CD4-positive, alpha-beta T cell treated with Interleukin-15 for 1 hour (primary cell): Measurements from ENCODE around the gene TCERG1L.
"Not testable (repeated sequence)": the region's sequence is repeated elsewhere in the genome, so short reads cannot be mapped to it uniquely, and the experiment has no call there.

Source experiments
- DNase-seq: peaks from one replicate; pipeline ENCODE4 v3.0.0-alpha.2; 2020

The TCERG1L gene, protein sequence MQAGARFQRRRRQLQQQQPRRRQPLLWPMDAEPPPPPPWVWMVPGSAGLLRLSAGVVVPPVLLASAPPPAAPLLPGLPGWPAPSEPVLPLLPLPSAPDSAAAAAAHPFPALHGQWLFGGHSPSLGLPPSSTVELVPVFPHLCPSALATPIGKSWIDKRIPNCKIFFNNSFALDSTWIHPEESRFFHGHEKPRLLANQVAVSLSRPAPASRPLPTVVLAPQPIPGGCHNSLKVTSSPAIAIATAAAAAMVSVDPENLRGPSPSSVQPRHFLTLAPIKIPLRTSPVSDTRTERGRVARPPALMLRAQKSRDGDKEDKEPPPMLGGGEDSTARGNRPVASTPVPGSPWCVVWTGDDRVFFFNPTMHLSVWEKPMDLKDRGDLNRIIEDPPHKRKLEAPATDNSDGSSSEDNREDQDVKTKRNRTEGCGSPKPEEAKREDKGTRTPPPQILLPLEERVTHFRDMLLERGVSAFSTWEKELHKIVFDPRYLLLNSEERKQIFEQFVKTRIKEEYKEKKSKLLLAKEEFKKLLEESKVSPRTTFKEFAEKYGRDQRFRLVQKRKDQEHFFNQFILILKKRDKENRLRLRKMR

DNA sequence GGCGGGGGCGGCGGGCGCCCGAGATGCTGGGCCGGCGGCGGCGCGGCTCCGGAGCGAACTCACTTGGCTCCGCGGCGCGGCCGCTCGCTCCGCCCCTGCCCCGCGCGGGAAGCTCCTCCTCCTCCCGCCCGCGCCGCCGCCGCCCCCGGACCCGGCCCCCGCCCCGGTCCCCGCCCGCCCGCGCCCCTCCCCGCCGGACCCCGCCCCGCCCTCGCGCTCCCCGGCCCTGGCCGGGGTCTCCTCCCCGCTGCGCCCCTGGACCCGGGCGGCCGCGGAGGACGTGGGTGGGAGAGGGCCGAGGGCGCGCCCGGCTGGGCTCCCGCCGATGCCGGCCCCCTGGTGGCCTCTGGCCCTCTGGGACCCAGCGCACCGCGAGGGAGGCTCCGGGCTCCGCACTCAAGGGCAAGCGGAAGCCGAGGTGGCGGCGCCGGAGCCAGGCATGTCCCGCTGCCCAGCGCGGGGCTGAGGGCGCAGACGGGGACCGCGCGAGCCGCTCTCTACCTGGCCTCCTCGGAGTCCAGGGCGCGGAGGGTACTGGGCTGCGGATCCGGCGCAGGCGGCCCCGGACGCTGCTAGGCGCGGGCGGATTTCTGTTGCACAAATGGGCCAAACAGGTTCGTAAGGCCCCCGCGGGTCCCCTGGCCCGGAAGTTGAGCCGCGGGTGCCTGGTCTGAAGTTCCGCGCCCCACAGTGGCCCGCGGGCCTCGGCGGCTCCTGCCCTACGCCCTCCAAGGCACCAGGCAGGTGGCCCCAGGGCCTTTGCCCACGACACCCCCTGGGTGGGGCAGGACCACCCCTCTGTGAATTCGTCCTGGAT is at the start of gene TCERG1L:
TSS of gene TCERG1L (minus strand) at position 61 of the 817 bp plus-strand sequence. CDS start 86 bp downstream, outside the sequence.
- DNase-seq: no peak

DNA sequence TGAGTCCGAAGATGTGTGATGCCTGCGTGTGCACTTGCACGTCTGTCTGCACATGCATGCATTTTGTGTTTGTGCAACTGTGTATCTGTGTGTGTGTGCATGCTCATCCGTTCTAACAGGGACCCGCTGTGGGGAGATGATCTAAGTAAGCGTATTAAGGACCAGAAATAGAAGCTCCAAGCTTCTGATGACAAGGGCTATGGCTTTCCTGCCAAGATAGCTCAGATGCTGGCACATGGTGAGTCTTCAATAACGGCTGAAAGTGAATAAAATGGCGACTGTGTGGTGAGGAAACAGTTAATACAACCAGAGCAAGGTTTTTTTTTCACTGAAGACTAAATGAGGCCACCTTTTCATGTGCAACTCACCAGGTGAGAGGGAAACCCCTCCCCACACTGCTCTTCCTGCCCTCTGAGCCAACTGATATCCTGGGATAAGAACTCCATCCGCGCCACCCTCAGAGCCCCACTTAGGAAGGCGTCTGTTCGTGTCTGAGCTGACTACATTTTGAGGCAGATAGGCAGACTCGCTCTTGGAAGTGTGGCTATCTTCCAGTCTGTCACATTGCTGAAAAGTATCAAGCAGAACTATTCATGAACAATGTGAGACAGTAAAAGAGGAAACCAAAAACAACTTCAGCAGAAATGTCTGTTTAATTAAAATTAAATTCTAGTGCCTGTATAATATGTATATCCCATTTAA is 47.4 kb upstream of the TCERG1L start:
- DNase-seq: no peak

DNA sequence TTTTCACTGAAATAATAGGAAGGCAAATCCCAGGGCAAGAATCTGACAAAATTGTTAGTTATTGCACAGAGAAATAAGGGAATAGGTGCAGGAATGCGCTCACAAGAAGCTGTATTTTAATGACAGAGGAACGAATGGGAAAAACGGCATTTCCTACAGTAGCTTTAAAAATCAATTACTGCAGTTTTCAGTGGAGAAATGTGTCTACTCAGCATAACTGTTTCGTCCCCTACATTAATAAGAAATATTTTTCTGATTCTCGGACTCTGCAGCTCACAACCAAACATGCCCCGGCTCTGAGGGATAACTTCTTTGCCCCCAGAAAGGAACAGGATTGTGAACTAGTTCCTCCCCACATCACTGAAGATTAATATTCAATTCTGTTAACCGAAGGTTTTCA is 44.9 kb upstream of the TCERG1L start:
- DNase-seq: no peak

DNA sequence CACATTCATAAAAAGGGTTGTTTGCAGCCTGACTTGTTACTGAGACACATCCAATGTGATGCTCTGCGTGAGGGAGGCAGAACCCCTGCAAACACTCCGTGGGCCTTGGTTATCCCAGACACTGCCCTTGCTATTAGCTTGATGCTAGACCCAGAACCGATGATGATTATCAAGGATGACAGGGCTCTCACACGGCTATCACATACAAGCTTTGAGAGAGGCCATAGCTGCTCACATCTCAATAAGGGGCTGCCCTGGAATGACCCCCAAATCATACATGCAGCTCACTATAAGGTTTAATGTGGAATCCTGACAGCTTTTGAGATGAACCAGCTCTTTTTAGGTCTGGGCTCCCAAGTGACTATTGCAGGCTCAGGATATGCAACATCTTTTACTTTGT is 44.4 kb upstream of the TCERG1L start:
- DNase-seq: no peak

DNA sequence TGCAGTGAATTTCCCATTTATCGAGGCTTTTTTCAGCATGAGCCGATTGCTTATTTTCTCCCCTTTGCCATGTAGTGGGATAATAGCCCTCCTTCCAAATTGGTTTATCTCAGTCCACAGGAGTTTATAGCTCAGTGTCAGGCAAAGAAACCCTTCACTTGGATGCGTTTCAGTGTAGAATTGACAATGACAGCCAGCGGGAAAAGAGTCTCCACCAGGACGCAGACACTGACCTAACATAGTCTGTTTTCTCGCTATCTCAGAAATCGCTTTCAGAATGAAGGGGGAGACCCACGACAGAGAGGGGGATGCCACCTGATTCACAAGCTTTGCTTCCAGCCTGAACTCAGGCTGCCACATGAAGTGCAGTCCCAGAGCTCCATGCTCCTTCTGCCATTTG is 43.5 kb upstream of the TCERG1L start:
- no peak for DNase-seq

DNA sequence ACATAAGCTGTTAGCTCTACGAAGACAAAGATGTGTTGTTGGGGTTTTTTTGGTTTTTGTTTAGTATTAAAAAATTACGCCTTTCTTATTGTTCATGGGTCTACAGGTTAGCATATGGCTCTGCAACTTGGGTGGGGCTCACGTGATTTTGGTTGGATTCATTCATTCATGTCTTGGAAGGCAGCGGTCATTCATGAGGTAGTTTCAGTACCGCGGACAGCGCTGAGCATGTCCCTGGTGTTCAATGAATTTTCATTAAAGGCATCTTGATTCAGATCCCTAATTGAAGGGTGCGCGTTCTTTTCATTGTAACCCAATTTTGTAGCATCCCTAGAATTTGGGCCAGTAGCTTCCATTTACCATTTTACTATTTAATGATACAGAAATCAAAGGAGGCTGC is 42.9 kb upstream of the TCERG1L start:
- no peak for DNase-seq

DNA sequence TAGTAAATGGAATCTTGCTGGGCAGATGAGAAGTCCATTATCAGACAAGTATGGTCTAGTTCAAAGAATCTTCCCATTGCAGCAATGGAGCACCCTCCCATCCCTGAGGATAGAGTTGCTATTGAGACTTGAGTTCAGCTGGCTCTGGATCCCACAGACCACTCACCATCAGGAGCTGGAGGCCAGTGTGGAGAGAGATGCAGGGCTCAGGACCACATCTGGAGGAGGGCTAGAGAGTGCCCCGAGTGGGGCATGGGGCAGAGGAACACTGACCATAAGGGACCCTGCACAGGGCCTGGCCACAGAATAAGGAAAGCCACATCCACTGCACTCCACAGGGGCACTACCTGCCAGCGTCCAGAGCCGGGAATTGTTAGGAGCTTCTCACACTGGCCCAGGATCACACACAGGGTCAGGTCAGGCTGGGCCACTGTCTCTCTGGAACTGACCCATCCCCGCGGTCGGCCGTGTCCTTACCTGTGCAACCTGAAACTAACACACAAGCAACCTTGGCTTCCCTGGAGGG is 41.3 kb upstream of the TCERG1L start:
- DNase-seq: no peak

DNA sequence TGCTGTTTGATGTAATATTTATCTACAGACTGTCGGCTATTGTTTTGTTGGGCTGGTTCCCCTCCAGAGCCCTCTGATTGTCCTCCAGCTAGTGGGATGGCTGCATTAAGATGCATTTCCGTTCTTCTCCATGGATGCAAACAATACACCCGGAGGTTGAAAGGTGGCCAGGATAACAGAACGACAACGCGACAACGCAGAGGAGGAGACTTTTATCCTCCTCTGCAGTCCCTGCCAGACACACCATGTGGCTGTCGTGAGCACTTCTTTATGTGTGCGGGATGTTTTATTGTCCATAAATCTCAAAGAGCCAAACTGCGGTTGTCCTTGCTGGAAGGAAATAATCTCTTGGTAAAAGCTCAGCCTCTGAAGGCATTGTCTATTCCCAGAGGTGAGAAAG is 39.1 kb upstream of the TCERG1L start:
- no peak for DNase-seq

DNA sequence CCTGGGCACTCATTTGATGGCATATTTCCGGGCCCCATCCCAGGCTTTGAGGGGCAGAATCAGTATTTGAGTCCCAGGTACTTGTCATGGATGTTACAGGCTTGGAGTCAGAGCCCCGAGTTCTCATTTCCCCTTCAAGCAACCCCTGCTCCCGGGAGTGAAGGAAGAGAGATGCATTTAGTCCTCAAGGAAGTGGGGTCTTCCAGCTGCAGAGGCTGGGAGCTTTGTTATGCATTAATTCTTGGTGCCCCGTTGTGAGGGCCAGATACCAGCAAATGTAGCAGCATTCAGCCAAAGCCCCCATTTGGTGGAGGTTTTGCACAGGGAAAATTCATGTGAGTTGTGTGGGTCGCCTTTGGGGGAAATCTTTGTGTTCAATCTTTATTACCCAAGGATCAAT is 38.7 kb upstream of the TCERG1L start:
- DNase-seq: no peak

DNA sequence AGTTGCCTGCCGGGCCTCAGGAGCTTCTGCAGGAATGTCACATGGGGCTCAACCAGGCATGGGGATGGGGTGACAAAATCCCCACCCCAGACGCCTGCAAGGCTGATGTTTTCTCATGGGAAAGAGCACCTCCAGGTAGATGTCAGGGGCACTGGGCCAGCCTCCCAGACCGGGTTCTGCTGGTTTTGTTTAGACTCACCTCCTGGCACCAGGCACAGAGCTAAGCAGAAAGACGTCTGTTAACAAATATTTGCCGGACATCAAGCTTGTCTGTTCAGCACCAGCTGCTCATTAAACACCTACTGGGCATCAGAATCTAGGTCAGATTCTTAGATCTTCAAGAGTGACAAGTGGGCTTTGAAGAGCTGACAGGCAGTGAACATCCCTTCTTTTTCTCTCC is 34.9 kb upstream of the TCERG1L start:
- no peak for DNase-seq

DNA sequence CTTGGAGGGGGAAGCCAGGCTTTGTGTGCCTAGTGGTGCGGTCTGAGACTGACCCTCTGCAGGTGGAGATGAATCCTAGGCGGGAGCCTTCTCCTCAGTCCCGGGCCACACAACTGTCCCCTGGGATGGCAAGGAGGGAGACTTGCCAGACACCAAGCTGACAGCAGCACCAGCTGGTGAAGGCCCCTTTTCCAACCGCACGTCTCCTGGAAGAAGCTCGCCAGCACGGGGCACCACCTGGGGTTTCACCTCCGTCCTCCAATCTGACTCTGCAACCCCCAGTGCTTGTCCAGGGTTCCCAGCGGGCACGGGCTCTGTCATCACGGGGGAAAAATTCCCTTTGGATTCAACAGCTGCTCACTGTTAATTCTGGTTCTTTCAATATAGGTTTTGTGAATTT is 34.2 kb upstream of the TCERG1L start:
- no peak for DNase-seq

DNA sequence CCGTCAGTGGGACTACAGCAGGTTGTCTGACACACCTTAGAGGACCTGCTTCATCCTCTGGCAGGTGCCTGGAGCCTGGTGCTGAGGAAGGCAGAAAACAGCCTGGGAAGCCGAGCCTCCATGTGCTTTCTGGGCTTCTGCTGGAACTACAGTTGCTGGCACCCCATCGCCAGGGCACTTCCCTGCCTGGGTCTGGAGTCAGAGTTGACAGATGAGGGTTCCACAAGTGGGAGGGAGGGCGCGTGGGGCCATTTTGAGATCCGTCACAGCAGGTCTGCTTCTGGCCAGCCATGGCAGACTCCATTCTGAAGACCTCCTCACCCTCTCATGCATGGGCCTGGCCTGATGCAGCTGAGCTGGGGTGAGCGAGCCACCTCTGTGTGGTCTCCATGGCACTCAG is 33.2 kb upstream of the TCERG1L start:
- no peak for DNase-seq

DNA sequence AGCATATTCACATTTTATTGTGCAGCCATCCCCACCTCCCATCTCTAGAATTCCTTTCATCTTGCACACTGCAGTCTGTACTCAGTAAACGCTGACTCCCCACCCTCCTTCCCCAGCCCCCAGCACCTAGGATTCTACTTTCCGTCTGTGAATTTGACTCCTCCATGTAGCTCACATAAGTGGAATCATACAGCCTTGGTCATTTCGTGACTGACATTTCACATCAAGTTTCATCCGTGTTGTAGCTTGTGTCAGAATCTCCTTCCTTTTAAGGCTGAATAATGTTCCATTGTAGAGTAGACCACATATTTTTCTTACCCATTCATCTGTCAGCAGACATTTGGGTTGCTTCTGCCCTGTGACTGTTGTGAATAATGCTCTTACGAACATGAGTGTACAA is 26.2 kb upstream of the TCERG1L start:
- DNase-seq: no peak

DNA sequence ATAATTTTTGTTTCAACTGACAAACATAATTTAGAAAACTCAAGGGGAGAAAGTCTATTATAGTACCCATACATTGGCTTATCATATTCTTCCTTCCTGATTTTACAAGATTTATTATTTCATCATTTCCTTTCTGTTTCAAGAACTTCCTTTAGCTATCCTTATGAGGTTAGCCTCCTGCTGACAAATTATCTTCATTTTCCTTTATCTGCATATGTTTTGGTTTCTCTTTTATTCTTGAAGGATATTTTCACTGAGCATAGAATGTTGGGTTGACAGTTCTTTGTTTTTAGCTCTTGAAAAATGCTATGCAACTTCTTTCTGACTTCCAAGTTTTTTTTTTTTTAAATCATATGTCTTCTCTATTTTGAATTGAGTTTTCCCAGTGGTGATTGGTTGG is 21.3 kb upstream of the TCERG1L start:
- no peak for DNase-seq

DNA sequence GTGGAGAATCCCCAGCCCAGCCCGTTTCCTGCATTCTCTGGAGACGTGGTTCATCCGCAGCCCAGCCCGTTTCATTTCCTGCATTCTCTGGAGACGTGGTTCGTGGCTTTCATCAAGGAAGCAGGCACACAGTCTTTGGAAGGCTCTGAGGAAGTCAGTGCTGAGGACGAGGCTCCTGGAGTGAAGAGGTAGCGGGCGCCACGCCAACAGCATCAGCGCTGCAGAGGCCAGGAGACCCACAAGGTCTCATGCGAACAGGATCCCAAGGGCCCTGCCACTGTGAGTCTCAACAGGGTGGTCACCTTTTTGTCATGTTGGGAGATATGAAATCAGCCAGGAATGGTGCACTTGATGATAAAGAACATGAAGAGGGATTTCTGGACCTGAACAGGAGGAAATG is 12.4 kb upstream of the TCERG1L start:
- DNase-seq: no peak

DNA sequence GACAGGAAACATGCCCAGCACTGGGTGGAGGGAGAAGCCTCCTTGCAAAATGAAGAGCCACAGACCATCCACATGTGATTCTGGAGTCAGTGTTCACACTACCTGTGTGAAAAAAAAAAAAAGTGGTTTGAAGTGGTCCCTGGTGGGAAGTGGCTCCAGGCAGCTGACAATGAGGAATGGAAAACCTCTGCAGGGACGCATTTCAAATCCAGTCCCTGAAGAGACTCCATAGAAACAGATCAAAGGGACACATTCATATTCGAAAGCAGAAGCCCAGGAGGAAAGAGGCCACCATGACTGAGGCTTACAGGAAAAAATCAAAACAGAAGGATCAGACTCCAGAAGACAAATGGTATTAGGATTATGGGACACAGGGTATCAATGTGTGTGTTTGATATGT is 11.5 kb upstream of the TCERG1L start:
- DNase-seq: no peak

DNA sequence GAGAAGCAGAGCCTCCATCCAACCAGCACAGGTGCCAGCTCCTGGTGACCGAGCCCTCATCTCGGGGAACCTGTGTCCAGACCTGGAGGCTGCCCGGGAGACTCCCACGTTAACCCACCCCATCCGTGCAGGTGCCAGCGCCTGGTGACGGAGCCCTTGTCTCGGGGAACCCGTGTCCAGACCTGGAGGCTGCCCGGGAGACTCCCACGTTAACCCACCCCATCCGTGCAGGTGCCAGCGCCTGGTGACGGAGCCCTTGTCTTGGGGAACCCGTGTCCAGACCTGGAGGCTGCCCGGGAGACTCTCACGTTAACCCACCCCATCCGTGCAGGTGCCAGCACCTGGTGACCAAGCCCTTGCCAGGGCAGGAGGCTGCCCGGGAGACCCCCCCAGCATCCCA is 11.1 kb upstream of the TCERG1L start:
- not testable (repeated sequence) for DNase-seq

DNA sequence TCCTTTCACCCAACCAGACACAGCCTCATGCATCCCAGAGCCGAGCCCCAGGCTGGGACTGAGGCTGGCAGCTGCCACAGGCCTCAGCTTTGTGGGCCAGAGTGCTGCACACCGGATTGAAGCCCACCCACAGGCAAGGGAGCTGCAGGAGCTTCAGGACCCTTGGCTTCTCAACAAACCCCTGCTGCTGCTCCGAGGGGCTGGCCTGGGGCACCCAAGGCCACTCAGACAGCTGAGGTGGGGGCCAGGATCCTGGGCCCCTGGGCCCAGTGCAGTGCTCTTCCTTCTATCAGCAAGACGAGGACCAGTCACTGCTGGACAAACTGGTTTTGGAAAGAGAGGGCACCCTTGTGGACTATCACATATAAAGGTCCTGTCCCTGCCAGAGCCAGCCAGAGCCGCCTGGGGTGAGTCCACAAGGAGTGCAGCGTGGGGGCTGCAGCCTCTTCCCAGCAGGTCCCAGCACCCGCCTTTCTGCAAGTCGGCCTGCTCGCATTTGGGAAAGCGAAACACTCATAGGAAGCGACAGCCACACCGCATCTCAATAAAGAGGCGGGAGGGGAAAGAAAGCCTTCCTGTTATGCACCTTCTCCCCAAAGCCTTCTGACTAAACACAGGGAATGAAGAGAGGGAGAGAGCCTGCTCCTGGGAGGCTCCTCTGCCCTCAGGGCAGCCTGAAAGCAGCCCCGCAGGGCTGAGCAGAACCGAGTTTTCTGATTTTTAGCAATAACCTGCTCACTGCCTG is 9.5 kb upstream of the TCERG1L start:
- DNase-seq: no peak

DNA sequence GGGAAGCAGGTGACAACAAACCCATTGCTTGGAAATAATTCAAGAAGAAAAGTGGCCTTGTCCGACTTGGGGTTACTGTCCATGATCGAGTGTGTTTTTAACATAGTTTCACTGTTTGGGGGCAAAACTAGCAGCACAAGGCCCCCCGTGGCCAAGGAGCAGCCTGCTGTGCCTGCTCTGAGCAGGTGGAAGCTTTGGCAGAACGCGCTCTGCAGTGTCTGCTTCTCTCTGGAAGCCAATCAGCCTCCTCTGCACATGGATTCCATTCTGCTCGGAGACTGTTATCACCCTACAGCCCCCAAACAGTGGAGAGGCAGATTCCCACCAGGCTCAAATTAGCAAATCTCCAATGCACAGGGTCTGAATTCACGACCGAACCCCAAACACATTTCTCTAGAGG is 7.3 kb upstream of the TCERG1L start:
- no peak for DNase-seq

DNA sequence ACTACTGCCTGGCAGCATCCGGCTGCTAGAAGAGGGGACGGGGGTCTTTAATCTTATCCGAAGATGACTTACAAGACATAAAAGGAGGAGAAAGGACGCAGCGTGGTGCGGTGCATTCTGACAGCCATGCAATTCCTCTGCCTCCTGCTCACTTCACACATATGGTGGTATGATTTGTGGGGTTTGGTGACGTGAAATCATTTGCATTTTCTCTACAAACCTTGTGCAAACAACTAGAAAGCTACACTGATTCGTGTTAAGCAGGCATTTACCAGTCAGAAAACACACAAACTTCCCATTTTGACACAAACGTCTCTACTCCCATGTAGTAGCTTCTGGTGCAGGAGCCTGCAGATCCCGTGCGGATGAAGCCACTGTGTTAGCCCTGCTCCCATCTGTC is 6.8 kb upstream of the TCERG1L start:
- no peak for DNase-seq

DNA sequence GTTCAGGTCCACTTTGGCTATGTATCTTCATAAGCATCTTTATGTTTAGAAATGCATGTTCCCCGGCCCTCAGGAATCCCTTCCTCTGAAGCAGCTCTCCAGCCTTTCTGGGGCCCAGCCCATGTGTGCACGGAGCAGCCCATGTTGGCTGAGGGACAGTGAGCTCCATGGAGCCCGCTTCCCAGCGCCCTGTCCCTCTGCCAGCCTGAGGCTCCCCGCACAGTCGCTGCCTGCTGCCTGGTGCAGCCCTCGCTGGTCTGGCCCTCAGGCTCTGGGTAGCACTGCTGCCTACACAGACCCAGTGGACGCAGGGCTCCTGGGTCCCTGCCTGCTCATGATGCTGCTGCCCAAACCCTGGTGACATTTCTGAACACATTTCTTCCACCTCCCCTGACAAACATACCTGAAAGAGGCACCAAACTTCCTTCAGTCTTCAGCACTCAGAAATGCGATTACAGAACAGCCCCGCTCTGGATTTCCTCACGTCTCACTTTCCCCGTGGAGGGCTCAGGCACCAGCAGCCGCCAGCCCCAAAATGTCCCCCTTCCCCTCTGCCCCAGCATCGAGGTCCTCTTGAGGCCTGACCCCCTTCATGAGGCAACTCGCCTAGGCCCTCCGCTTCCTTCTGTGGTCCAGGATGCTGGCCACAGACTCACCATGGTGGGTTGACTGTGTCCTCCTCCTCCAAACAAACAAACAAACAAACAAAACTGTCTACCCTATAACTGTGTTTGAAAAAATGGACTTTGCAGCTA is 5.0 kb upstream of the TCERG1L start:
- no peak for DNase-seq

DNA sequence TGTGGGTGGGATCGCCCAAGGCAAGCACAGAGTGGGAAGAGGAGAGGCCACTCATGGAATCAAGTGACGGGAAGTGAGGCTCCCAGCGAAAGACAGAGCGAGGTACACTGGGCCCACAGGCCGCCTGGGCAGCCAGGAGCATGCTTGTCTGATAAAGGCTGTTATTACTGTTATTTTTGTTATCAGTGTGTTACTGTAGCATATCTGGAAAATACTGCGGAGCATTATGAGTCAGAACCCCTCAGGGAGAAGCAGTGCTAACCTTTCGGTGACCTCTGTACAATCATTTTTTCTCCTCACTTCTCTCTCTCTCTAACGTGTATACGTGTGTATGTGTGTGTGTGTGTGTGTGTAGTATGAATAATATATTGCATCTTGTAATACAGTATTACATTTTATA is 3.8 kb upstream of the TCERG1L start:
- no peak for DNase-seq
